Measurements from ENCODE around the gene GAL3ST3. TPM values are rescaled to one million over a fixed set of nuclear protein-coding genes. Genes with fewer than 3 reads are reported as not detected.

The GAL3ST3 gene
- total RNA-seq, 1 donor from 2014 or later: not detected

DNA sequence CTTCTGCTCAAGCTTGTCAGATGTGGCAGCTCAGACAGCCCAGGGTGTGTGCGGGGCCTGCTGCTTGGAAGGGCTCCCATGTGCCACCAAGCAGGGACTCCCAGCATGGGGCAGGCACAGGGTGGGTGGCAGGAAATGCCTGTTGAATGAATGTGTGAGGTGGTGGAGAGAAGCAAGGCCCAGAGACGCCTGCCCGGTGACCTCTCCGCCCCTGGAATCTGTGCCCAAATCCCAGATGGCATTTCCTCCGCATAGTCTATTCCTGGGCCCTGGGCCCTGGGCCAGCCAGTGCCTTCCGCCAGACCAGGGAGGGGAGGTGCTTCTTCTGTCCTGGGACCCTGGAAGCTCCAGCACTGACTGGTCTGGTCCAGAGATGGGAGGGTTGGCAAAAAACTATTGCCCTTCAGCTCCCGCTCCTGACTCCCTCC, 33.5 kb downstream of the GAL3ST3 start:
- H3K36me3 ChIP-seq (ENCODE audit: control insufficient read depth, insufficient read depth, low read length): no peaks in the 10 kb centered on the region
- TF ChIP-seq CTCF (IDR thresholded peaks at IDR 0.05; ENCODE audit: insufficient read depth, low read length, severe bottlenecking): no peak
- H3K4me3 ChIP-seq (ENCODE audit: low read depth, low read length): no peak overlapping the region
- DNase-seq (ENCODE audit: low read depth): peak; percentile 7
- H3K27me3 ChIP-seq (ENCODE audit: control insufficient read depth, insufficient read depth, low read length): no peaks in the 10 kb centered on the region
- no peak for FAIRE-seq

GRCh38 chr11:66014804-66015453, 34.0 kb downstream of the GAL3ST3 start:
- Histone ChIP-seq H3K27me3 (ENCODE audit: control insufficient read depth, insufficient read depth, low read length) (no peaks in the 10 kb centered on the region), H3K36me3 (ENCODE audit: control insufficient read depth, insufficient read depth, low read length) (no peaks in the 10 kb centered on the region), H3K4me3 (ENCODE audit: low read depth, low read length) (no peak overlapping the region)
- DNase-seq (ENCODE audit: low read depth): no peak
- TF ChIP-seq CTCF (IDR thresholded peaks at IDR 0.05; ENCODE audit: insufficient read depth, low read length, severe bottlenecking): no peak
- no peak for FAIRE-seq

GRCh38 chr11:66013762-66014100, 35.2 kb downstream of the GAL3ST3 start:
- no peak for FAIRE-seq
- no peaks in the 10 kb centered on the region for H3K36me3 ChIP-seq (ENCODE audit: control insufficient read depth, insufficient read depth, low read length)
- no peak for TF ChIP-seq CTCF (IDR thresholded peaks at IDR 0.05; ENCODE audit: insufficient read depth, low read length, severe bottlenecking)
- H3K27me3 ChIP-seq (ENCODE audit: control insufficient read depth, insufficient read depth, low read length): no peaks in the 10 kb centered on the region
- DNase-seq (ENCODE audit: low read depth): no peak
- no peak overlapping the region for H3K4me3 ChIP-seq (ENCODE audit: low read depth, low read length)

- no peaks in the 10 kb centered on the region for H3K36me3 ChIP-seq (ENCODE audit: control insufficient read depth, insufficient read depth, low read length)
- H3K4me3 ChIP-seq (ENCODE audit: low read depth, low read length): no peak overlapping the region
- DNase-seq (ENCODE audit: low read depth) (peak; percentile 71), FAIRE-seq (peak; percentile 84)
- TF ChIP-seq CTCF (IDR thresholded peaks at IDR 0.05; ENCODE audit: insufficient read depth, low read length, severe bottlenecking): no peak
- H3K27me3 ChIP-seq (ENCODE audit: control insufficient read depth, insufficient read depth, low read length): no peaks in the 10 kb centered on the region
These were observed 35.8 kb downstream of the GAL3ST3 start for GRCh38 chr11:66012946-66013761.

GRCh38 chr11:66012371-66012945, 36.5 kb downstream of the GAL3ST3 start:
- no peaks in the 10 kb centered on the region for H3K36me3 ChIP-seq (ENCODE audit: control insufficient read depth, insufficient read depth, low read length)
- DNase-seq (ENCODE audit: low read depth) (no peak), FAIRE-seq (no peak)
- H3K4me3 ChIP-seq (ENCODE audit: low read depth, low read length): no peak overlapping the region
- TF ChIP-seq CTCF (IDR thresholded peaks at IDR 0.05; ENCODE audit: insufficient read depth, low read length, severe bottlenecking): no peak
- no peaks in the 10 kb centered on the region for H3K27me3 ChIP-seq (ENCODE audit: control insufficient read depth, insufficient read depth, low read length)
